H9 (cell line): ENCODE measurements around the gene TPD52L1. TPM values are rescaled to one million over a fixed set of nuclear protein-coding genes. Genes with fewer than 3 reads are reported as not detected.

Experiments used
- DNase-seq: peaks from one replicate; pipeline ENCODE4 v3.0.0-alpha.2; 2017
- H2AFZ ChIP-seq: one replicate; pipeline ENCODE4 v1.6.1; 2013; ENCODE audit warnings: mild to moderate bottlenecking, low read length, control low read depth, moderate library complexity
- H2AK5ac ChIP-seq: 2 replicates; pipeline ENCODE4 v1.6.1; 2013; ENCODE audit warnings: low read length, control low read depth, mixed read lengths; ENCODE audit not compliant: insufficient read length
- H2BK120ac ChIP-seq: one replicate; pipeline ENCODE4 v1.6.1; 2013; ENCODE audit warnings: low read depth, mild to moderate bottlenecking, low read length, control low read depth, inconsistent platforms; ENCODE audit not compliant: poor library complexity, severe bottlenecking
- H2BK12ac ChIP-seq: 2 replicates; pipeline ENCODE4 v1.6.1; 2013; ENCODE audit warnings: low read length, control low read depth, mixed read lengths, low read depth; ENCODE audit not compliant: insufficient read length
- H2BK15ac ChIP-seq: 2 replicates; pipeline ENCODE4 v1.6.1; 2013; ENCODE audit warnings: low read depth, low read length, control low read depth
- H2BK20ac ChIP-seq: one replicate; pipeline ENCODE4 v1.6.1; 2013; ENCODE audit warnings: low read depth, mild to moderate bottlenecking, low read length, control low read depth, inconsistent platforms; ENCODE audit not compliant: poor library complexity, severe bottlenecking
- H2BK5ac ChIP-seq: 2 replicates; pipeline ENCODE4 v1.6.1; 2013; ENCODE audit warnings: low read length, control low read depth, mixed read lengths; ENCODE audit not compliant: insufficient read length
- H3K14ac ChIP-seq: 2 replicates; pipeline ENCODE4 v1.6.1; 2013; ENCODE audit warnings: low read length, control low read depth; ENCODE audit not compliant: insufficient read depth
- H3K18ac ChIP-seq: 2 replicates; pipeline ENCODE4 v1.6.1; 2013; ENCODE audit warnings: low read depth, mild to moderate bottlenecking, mixed read lengths, low read length, control low read depth; ENCODE audit not compliant: insufficient read length
- H3K23ac ChIP-seq: 2 replicates; pipeline ENCODE4 v1.6.1; 2013; ENCODE audit warnings: low read length, control low read depth, mixed read lengths, low read depth; ENCODE audit not compliant: insufficient read length
- H3K23me2 ChIP-seq: 2 replicates; pipeline ENCODE4 v1.6.1; 2013; ENCODE audit warnings: low read depth, mild to moderate bottlenecking, mixed read lengths, low read length, control low read depth; ENCODE audit not compliant: insufficient read length, poor library complexity, severe bottlenecking
- H3K27ac ChIP-seq: 2 replicates; pipeline ENCODE4 v1.5.1; 2013; ENCODE audit warnings: low read length, control low read depth, mixed read lengths, low read depth; ENCODE audit not compliant: insufficient read length
- H3K27me3 ChIP-seq: 2 replicates; pipeline ENCODE4 v1.6.1; 2013; ENCODE audit warnings: low read length, control low read depth, inconsistent platforms; ENCODE audit not compliant: insufficient read depth
- H3K4ac ChIP-seq: 2 replicates; pipeline ENCODE4 v1.6.1; 2013; ENCODE audit warnings: low read depth, mild to moderate bottlenecking, control low read depth, inconsistent platforms, low read length, moderate library complexity
- H3K4me1 ChIP-seq: 2 replicates; pipeline ENCODE4 v1.6.1; 2013; ENCODE audit warnings: low read length, control low read depth, inconsistent platforms; ENCODE audit not compliant: insufficient read depth
- H3K4me2 ChIP-seq: 2 replicates; pipeline ENCODE4 v1.6.1; 2013; ENCODE audit warnings: low read length, control low read depth, mixed read lengths; ENCODE audit not compliant: insufficient read length, insufficient read depth
- H3K56ac ChIP-seq: 2 replicates; pipeline ENCODE4 v1.6.1; 2013; ENCODE audit warnings: low read depth, mild to moderate bottlenecking, mixed read lengths, low read length, control low read depth; ENCODE audit not compliant: insufficient read length
- H3K79me1 ChIP-seq: 2 replicates; pipeline ENCODE4 v1.6.1; 2013; ENCODE audit warnings: low read depth, mild to moderate bottlenecking, moderate library complexity, low read length, control low read depth, inconsistent platforms; ENCODE audit not compliant: insufficient read depth, poor library complexity, severe bottlenecking
- H3K79me2 ChIP-seq: 2 replicates; pipeline ENCODE4 v1.6.1; 2013; ENCODE audit warnings: low read length, control low read depth, inconsistent platforms; ENCODE audit not compliant: insufficient read depth
- H3K9ac ChIP-seq: 2 replicates; pipeline ENCODE4 v1.6.1; 2013; ENCODE audit warnings: low read length, control low read depth, mixed read lengths; ENCODE audit not compliant: insufficient read length; ENCODE audit errors: extremely low read depth
- H3K9me3 ChIP-seq: one replicate; pipeline ENCODE4 v1.6.1; 2013; ENCODE audit warnings: low read depth, low read length, inconsistent platforms; ENCODE audit not compliant: control insufficient read depth
- H3T11ph ChIP-seq: one replicate; pipeline ENCODE4 v1.6.1; 2013; ENCODE audit warnings: mild to moderate bottlenecking, low read length, control low read depth, inconsistent platforms
- H4K20me1 ChIP-seq: one replicate; pipeline ENCODE4 v1.6.1; 2013; ENCODE audit not compliant: control insufficient read depth, insufficient read length, insufficient read depth
- H4K5ac ChIP-seq: 2 replicates; pipeline ENCODE4 v1.6.1; 2013; ENCODE audit warnings: low read depth, mild to moderate bottlenecking, mixed read lengths, low read length, control low read depth; ENCODE audit not compliant: insufficient read length
- H4K8ac ChIP-seq: replicated peaks from 2 replicates; pipeline ENCODE4 v1.6.1; 2013; ENCODE audit warnings: low read length, control low read depth, mixed read lengths, low read depth; ENCODE audit not compliant: insufficient read length
- H4K91ac ChIP-seq: 2 replicates; pipeline ENCODE4 v1.6.1; 2013; ENCODE audit warnings: low read depth, mild to moderate bottlenecking, moderate library complexity, mixed read lengths, low read length, control low read depth; ENCODE audit not compliant: insufficient read length
- H3K27ac Mint-ChIP-seq, 3 experiments: 2 replicates in 2 of 3; 3 replicates in 1 of 3; pipeline ENCODE4 v1.8.0; 2020 to 2021; ENCODE audit warnings: mixed read lengths in 3 of 3, mild to moderate bottlenecking in 1 of 3, moderate library complexity in 1 of 3
- H3K27me3 Mint-ChIP-seq: 2 replicates; pipeline ENCODE4 v1.8.0; 2021; ENCODE audit warnings: low read depth, mild to moderate bottlenecking, moderate library complexity, mixed read lengths
- H3K36me3 Mint-ChIP-seq, 3 experiments: 2 replicates in 2 of 3; 3 replicates in 1 of 3; pipeline ENCODE4 v1.8.0; 2020 to 2021; ENCODE audit warnings: low read depth in 3 of 3, mixed read lengths in 3 of 3; ENCODE audit not compliant: insufficient read depth in 1 of 3
- H3K4me1 Mint-ChIP-seq, 2 experiments: 2 replicates each; pipeline ENCODE4 v1.8.0; 2020; ENCODE audit warnings: mixed read lengths in 2 of 2
- H3K4me3 Mint-ChIP-seq, 2 experiments: 2 replicates in 1 of 2; 3 replicates in 1 of 2; pipeline ENCODE4 v1.8.0; 2020 to 2021; ENCODE audit warnings: mild to moderate bottlenecking in 2 of 2, mixed read lengths in 2 of 2, moderate library complexity in 1 of 2
- H3K9me3 Mint-ChIP-seq, 2 experiments: 2 replicates in 1 of 2; 3 replicates in 1 of 2; pipeline ENCODE4 v1.8.0; 2020; ENCODE audit warnings: mild to moderate bottlenecking in 2 of 2, mixed read lengths in 2 of 2, moderate library complexity in 1 of 2
- WGBS: extraction: QIAGEN DNeasy Blood & Tissue Kit; methylation state at CpG from one replicate; pipeline ENCODE4 v1.1.7; 2013; ENCODE audit warnings: missing lambda C conversion rate, low lambda C conversion rate, mixed read lengths; ENCODE audit not compliant: insufficient read length; ENCODE audit errors: extremely low coverage; 5-methylcytosine and 5-hydroxymethylcytosine counted together
- total RNA-seq: library from RNA; stranded (reverse); gene quantifications from 2 replicates; pipeline ENCODE4 v1.2.1, GENCODE V29; 2021
- TF ChIP-seq, protein P1 (sequence below): fragments of 200-600 bp; sonication (generic); conservative IDR thresholded peaks from 3 replicates; pipeline ENCODE4 v1.8.0; 2021; ENCODE audit warnings: antibody characterized with exemption, mild to moderate bottlenecking

TPD52L1 gene
- total RNA-seq, 1 experiment from 2014 or later, result 6.6 TPM

GRCh38 chr6:125253881-125254280 lies 100.3 kb downstream of the TPD52L1 start:
- H3K4ac ChIP-seq, result no peak overlapping the region
- no peak overlapping the region for H2BK5ac ChIP-seq
- H3K27me3 ChIP-seq, result no peaks in the 10 kb centered on the region
- H4K20me1 ChIP-seq, result no peaks in the 10 kb centered on the region
- no peaks in the 10 kb centered on the region for H3K36me3 Mint-ChIP-seq
- no peak overlapping the region for H3K27ac Mint-ChIP-seq
- no peak overlapping the region for H3K14ac ChIP-seq
- H3K9me3 ChIP-seq, result no peaks in the 10 kb centered on the region
- H3K4me1 Mint-ChIP-seq, result peaks cover 4% of the 10 kb centered on the region in 2 experiments
- no peak overlapping the region for H2BK20ac ChIP-seq
- H3K4me3 Mint-ChIP-seq, result no peak overlapping the region
- no peak overlapping the region for H2BK12ac ChIP-seq
- no peaks in the 10 kb centered on the region for H3K9me3 Mint-ChIP-seq
- no peak overlapping the region for H3K27ac ChIP-seq
- H3K23me2 ChIP-seq, result no peaks in the 10 kb centered on the region
- no peak overlapping the region for H2BK120ac ChIP-seq
- no peak overlapping the region for H3K18ac ChIP-seq
- no peak overlapping the region for H3K23ac ChIP-seq
- H2AK5ac ChIP-seq, result no peak overlapping the region
- no peak overlapping the region for H4K8ac ChIP-seq
- H4K91ac ChIP-seq, result no peak overlapping the region
- no peaks in the 10 kb centered on the region for H3K79me1 ChIP-seq
- TF ChIP-seq, protein P1, sequence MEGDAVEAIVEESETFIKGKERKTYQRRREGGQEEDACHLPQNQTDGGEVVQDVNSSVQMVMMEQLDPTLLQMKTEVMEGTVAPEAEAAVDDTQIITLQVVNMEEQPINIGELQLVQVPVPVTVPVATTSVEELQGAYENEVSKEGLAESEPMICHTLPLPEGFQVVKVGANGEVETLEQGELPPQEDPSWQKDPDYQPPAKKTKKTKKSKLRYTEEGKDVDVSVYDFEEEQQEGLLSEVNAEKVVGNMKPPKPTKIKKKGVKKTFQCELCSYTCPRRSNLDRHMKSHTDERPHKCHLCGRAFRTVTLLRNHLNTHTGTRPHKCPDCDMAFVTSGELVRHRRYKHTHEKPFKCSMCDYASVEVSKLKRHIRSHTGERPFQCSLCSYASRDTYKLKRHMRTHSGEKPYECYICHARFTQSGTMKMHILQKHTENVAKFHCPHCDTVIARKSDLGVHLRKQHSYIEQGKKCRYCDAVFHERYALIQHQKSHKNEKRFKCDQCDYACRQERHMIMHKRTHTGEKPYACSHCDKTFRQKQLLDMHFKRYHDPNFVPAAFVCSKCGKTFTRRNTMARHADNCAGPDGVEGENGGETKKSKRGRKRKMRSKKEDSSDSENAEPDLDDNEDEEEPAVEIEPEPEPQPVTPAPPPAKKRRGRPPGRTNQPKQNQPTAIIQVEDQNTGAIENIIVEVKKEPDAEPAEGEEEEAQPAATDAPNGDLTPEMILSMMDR, result no peak
- no peaks in the 10 kb centered on the region for H3K4me1 ChIP-seq
- H3T11ph ChIP-seq, result no peak overlapping the region
- no CpG with 5 or more reads among the region's 2 CpGs for WGBS
- no peak for DNase-seq
- no peak overlapping the region for H3K56ac ChIP-seq
- no peaks in the 10 kb centered on the region for H3K79me2 ChIP-seq
- no peak overlapping the region for H2AFZ ChIP-seq
- no peak overlapping the region for H2BK15ac ChIP-seq
- H4K5ac ChIP-seq, result no peak overlapping the region
- H3K9ac ChIP-seq, result no peak overlapping the region
- H3K4me2 ChIP-seq, result no peak overlapping the region
- H3K27me3 Mint-ChIP-seq, result no peaks in the 10 kb centered on the region
